Stimulated activated CD4-positive, alpha-beta T cell treated with anti-CD3 and anti-CD28 coated beads, Interleukin-2, amount 100 ng/mL, for 4 hours (primary cell): ENCODE results near the gene DGCR6L.
"Not testable (repeated sequence)": the region's sequence is repeated elsewhere in the genome, so short reads cannot be mapped to it uniquely, and the experiment has no call there.

Experiments used
- DNase-seq: peaks from one replicate; pipeline ENCODE4 v3.0.0-alpha.2; 2020; ENCODE audit warnings: low read depth

Gene DGCR6L

DNA sequence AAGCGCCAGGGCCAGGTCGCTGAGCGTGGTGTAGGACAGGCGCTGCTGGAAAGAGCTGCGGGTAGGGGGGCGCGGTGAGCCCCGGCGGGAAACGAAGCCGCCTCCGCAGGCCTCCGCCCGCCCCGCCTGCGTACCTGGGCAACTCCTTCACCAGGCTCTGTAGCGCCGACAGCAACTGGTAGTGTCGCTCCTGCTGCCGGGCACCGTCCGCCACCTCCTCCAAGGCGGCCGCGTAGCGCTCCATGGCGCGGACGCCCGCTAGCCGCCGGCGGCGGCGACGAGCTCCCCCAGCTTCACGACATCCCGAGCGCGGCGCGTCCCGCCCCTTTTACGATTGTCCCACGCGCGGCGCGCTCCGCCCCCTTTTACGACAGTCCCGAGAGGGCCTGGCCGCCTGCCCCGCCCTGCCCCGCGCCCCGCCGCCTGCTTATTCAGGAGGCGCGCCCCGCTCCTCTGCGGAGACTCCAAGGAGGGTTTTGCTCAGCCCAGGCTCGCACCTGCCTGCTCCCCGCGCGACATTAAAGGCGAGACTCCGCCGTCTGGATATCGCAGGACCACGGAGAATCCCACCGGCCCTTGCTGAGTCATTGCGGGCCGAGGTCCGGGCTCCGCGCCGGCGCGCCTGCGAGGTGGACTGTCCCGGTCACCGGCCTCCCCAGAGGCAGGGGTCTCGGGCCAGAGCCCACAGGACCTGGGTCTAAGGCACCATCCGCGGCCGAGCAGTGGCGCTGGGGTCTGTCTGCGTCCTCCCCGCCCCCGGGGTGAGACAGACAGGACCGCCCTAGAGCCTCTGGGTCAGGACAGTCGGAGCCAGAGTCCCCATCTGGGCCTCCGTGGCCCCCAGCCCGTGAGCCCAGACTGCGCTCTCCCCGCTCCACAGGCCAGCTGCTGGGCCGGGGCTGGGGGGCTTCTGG lies at the start of gene DGCR6L:
DGCR6L (minus strand) TSS at position 316 of the 914 bp plus-strand sequence; CDS start at position 244, 72 bp downstream.
- peak; percentile 95 for DNase-seq

DNA sequence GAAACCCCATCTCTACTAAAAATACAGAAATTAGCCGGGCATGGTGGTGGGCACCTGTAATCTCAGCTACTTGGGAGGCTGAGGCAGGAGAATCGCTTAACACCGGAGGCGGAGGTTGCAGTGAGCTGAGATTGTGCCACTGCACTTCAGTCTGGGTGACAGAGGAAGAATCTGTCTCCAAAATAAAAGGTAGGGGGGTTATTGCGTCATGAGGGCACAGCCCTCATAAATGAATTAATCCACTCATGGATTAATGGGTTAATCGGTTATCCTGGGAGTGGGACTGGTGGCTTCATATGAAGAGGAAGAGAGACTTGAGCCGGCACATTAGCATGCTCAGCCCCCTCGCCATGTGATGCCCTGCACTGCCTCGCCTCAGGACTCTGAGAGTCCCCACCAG lies 49.0 kb upstream of the DGCR6L start:
- DNase-seq: not testable (repeated sequence)

DNA sequence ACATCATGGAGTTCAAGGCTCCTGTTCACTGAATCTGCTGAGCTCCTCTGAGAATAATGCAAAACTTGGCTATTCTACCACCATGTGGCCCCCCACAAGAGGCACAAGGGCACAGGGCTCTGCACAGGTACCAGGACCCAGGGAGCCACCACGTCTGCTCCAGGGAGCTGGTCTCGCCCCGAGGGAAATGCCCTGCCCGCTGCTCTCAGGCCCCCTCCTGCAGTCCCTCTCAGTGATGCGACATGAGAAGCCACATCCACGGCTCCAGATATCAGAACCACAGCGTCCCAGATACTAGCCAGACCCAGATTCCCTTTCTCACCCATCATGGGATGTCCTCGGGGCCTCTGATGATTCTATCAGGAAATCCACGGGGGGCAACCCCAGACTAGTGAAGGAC lies 47.0 kb upstream of the DGCR6L start:
- DNase-seq: not testable (repeated sequence)

DNA sequence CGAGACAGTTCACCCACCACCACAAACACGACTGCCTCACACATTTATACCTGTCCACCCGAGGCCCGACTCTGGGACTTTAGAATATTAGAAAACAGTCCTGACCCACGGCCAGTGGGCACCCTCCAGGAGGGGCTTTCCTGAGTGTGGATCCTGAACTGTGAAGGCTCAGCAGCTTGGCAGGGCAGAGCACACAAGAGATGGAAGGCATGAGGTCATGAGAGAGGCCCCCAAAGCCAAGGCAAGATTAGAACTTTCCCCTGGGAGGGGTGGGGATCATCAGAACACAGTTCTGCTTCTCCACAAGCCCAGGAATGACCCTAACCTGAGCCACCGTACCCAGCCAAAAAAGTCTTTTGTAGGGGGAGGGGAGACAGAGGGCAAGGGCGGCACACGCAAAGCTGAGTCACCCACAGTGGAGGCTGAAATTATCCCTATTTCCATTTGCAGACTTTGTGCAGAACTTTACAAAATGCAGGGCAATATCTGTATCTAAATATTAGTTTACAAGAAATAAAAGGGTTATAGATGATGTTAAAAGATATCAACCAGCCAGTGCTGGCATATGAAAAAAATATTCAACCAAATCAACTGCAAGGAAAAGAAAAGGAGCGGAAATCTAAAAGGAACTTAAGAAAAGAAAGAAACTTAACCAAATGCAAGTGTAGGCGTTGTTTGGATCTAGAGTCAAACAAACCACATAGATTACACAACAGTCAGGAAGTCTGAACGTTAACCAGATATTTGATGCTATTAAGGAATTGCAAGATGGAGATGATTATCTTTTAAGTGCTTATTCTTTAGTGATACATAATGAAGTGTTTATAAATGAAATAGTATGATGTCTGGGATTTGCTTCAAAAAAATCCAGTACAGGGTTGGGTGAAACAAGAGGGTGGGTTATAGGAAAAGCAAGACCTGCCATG lies 44.7 kb upstream of the DGCR6L start:
- not testable (repeated sequence) for DNase-seq

DNA sequence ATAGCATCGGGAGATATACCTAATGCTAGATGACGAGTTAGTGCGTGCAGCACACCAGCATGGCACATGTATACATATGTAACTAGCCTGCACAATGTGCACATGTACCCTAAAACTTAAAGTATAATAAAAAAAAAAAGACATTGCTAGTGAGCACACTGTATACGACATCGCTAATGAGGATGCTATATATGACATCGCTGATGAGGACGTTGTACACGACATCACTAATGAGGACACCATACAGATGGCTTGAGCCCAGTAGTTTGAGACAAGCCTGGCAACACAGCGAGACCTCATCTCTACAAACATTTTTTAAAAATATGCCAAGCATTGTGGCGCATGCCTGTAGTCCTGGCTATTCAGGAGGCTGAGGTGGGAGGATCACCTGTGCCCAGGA lies 42.5 kb upstream of the DGCR6L start:
- DNase-seq: not testable (repeated sequence)

DNA sequence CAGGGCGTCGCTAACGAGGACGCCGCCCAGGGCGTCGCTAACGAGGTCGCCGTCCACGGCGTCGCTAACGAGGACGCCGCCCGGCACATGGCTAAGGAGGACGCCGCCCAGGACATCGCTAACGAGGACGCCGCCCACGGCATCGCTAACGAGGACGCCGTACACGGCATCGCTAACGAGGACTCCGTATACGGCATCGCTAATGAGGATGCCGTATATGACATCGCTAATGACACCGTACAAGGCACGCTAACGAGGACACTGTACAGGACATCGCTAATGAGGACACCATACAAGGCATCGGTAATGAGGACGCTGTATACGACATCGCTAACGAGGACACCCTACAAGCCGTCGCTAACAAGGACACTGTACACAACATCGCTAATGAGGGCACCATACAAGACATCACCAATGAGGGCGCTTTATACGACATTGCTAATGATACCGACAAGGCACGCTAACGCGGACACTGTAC lies 41.9 kb upstream of the DGCR6L start:
- not testable (repeated sequence) for DNase-seq

DNA sequence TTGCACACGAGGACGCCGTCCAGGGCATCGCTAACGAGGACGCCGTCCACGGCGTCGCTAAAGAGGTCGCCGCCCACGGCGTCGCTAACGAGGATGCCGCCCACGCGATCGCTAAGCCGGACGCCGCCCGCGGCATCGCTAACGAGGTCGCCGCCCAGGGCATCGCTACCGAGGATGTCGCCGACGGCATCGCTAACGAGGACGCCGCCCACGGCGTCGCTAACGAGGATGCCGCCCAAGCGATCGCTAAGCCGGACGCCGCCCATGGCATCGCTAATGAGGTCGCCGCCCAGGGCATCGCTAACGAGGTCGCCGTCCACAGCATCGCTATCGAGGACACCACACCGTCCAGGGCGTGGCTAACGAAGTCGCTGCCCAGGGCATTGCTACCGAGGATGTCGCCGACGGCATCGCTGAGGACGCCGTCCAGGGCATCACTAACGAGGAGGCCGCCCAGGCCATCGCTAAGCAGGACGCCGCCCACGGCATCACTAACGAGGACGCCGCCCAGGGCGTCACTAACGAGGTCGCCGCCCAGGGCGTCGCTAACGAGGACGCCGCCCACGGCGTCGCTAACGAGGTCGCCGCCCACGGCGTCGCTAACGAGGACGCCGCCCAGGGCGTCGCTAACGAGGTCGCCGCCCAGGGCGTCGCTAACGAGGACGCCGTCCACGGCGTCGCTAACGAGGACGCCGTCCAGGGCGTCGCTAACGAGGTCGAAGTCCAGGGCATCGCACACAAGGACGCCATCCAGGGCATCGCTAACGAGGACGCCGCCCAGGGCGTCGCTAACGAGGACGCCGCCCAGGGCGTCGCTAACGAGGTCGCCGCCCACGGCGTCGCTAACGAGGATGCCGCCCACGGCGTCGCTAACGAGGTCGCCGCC lies 41.2 kb upstream of the DGCR6L start:
- not testable (repeated sequence) for DNase-seq

DNA sequence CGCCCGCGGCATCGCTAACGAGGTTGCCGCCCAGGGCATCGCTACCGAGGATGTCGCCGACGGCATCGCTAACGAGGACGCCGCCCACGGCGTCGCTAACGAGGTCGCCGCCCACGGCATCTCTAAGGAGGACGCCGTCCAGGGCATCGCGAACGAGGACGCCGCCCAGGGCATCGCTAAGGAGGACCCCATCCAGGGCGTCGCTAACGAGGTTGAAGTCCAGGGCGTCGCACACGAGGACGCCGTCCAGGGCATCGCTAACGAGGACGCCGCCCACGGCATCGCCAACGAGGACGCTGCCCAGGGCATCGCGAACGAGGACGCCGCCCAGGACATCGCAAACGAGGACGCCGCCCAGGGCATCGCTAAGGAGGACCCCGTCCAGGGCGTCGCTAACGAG lies 40.4 kb upstream of the DGCR6L start:
- not testable (repeated sequence) for DNase-seq

DNA sequence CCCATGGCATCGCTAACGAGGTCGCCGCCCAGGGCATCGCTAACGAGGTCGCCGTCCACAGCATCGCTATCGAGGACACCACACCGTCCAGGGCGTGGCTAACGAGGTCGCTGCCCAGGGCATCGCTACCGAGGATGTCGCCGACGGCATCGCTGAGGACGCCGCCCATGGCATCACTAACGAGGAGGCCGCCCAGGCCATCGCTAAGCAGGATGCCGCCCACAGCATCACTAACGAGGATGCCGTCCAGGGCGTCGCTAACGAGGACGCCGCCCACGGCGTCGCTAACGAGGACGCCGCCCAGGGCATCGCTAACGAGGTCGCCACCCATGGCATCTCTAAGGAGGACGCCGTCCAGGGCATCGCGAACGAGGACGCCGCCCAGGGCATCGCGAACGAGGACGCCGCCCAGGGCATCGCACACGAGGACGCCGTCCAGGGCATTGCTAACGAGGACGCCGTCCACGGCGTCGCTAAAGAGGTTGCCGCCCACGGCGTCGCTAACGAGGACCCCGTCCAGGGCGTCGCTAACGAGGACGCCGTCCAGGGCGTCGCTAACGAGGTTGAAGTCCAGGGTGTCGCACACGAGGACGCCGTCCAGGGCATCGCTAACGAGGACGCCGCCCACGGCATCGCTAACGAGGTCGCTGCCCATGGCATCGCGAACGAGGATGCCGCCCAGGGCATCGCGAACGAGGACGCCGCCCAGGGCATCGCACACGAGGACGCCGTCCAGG lies 38.8 kb upstream of the DGCR6L start:
- not testable (repeated sequence) for DNase-seq

DNA sequence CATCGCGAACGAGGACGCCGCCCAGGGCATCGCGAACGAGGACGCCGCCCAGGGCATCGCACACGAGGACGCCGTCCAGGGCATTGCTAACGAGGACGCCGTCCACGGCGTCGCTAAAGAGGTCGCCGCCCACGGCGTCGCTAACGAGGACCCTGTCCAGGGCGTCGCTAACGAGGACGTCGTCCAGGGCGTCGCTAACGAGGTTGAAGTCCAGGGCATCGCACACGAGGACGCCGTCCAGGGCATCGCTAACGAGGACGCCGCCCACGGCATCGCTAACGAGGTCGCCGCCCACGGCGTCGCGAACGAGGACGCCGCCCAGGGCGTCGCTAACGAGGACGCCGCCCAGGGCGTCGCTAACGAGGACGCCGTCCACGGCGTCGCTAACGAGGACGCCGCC lies 38.1 kb upstream of the DGCR6L start:
- DNase-seq: not testable (repeated sequence)

DNA sequence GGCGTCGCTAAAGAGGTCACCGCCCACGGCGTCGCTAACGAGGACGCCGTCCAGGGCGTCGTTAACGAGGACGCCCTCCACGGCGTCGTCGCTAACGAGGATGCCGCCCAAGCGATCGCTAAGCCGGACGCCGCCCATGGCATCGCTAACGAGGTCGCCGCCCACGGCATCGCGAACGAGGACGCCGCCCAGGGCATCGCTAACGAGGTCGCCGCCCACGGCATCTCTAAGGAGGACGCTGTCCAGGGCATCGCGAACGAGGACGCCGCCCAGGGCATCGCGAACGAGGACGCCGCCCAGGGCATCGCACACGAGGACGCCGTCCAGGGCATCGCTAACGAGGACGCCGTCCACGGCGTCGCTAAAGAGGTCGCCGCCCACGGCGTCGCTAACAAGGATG lies 37.0 kb upstream of the DGCR6L start:
- not testable (repeated sequence) for DNase-seq

DNA sequence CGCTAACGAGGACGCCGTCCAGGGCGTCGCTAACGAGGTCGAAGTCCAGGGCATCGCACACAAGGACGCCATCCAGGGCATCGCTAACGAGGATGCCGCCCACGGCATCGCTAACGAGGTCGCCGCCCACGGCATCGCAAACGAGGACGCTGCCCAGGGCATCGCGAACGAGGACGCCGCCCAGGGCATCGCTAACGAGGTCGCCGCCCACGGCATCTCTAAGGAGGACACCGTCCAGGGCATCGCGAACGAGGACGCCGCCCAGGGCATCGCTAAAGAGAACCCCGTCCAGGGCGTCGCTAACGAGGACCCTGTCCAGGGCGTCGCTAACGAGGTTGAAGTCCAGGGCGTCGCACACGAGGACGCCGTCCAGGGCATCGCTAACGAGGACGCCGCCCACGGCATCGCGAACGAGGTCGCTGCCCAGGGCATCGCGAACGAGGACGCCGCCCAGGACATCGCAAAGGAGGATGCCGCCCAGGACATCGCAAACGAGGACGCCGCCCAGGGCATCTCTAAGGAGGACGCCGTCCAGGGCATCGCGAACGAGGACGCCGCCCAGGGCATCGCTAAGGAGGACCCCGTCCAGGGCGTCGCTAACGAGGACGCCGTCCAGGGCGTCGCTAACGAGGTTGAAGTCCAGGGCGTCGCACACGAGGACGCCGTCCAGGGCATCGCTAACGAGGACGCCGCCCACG lies 36.2 kb upstream of the DGCR6L start:
- DNase-seq: not testable (repeated sequence)

DNA sequence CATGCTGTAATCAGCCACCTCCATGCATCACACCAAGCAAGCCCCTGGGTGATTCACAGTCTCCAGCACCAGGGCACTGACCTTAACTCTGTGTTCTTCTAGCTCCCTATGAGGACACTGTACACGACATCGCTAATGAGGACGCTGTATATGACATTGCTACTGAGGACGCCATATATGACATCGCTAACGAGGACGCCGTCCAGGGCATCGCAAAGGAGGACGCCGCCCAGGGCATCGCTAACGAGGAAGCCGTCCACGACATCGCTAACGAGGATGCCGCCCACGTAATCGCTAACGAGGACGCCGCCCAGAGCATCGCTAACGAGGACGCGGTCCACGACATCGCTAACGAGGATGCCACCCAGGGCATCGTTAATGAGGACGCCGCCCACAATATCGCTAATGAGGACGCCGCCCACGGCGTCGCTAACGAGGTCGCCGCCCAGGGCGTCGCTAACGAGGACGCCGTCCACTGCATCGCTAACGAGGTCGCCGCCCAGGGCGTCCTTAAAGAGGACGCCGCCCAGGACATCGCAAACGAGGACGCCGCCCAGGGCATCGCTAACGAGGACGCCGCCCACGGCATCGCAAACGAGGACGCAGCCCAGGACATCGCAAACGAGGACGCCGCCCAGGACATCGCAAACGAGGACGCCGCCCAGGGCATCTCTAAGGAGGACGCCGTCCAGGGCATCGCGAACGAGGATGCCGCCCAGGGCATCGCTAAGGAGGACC lies 34.5 kb upstream of the DGCR6L start:
- DNase-seq: no peak

DNA sequence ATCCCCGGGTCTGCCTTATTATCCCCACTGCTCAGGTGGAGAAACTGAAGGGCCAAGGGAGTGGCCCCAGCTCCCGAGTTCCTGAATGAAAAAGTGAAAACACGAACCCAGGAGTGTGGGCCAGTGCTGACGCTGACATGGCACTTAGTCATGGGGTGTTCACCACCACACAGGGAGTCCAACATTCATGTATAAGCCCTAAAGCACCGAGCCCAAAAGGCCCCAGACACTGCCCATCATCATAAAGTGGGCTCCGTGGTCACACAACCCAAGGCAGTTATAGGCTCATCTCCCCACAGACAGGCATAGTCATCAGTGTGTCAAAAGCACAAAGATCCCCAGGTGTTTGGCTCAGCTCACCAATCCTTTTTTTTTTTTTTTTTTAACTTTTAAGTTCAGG lies 32.7 kb upstream of the DGCR6L start:
- DNase-seq: not testable (repeated sequence)

DNA sequence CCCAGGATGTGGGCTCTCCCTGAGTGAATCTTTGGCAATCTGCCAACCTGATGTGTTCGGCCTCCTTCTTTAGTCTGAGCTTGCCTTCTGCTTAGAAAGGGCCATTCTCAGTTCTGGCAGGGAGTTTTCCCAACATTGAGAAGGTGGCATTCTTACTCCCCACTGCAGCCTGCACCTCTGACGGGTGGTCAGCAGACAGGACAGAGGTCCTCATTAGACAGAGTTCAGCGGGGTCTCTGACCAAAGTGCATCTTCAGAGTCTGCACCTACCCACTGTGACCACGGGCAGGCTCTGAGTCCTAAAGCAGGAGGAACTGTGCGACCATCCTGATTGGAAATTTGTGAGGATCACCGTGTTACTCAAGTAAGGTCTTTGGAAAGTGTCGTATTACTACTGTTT lies 26.7 kb upstream of the DGCR6L start:
- not testable (repeated sequence) for DNase-seq

DNA sequence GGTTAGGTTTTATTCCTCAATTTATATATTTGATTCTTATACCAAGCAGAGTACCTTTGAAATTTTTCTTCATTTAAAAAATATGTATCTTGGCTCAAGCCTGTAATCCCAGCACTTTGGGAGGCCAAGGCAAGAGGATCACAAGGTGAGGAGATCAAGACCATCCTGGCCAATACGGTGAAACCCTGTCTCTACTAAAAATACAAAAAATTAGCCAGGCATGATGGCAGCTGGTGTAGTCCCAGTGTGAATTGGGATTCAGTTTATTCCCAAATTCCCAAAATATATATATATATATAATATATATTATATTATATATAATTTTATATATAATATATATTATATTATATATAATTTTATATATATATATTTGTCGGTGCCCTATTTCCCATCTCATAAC lies 18.4 kb upstream of the DGCR6L start:
- not testable (repeated sequence) for DNase-seq

DNA sequence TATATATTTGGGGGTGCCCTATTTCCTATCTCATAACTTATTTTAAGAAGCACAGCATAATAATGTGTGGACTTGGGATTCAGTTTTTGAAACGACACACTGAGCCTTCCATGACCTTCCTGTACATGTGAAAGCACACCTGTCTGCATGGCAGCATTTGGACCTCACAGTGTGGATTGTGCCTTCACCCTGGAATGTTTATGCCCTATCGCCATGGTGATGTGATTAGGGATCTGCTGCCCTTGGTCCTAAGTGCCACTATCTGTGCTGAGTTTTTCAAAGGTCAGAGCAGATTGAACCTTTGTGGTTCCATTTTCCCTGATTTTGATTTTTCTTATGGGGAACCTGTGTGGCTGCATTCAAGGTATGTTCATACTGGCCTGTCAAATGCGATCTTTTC lies 17.9 kb upstream of the DGCR6L start:
- DNase-seq: not testable (repeated sequence)

DNA sequence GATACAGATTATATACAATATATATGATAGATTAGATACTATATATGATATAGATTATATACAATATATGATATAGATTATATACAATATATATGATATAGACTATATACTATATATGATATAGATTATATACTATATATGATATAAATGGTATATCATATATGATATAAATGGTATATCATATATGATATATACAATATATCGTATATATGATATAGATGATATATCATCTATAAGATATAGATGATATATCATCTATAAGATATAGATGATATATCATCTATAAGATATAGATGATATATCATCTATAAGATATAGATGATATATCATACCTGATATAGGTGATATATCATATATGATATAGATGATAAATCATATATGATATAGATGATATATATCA lies 16.7 kb upstream of the DGCR6L start:
- not testable (repeated sequence) for DNase-seq

DNA sequence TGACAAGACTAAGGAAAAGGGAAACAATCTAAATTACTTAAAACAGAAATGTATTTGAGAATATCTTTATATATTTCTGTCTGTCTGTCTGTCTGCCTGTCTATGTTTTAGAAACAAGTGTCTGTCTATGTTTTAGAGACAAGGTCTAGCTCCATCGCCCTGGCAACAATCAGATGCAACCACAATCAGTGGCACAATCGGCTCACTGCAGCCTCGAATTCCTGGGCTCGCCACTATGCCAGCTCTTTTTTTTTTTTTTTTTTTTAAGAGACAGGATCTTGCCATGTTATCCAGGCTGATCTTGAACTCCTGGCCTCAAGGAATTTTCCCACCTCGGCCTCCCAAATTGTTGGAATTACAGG lies 8.7 kb upstream of the DGCR6L start:
- DNase-seq: not testable (repeated sequence)
